K562 (cell line): ENCODE measurements around the gene ABCB6. TPM values are rescaled to one million over a fixed set of nuclear protein-coding genes. Genes with fewer than 3 reads are reported as not detected.

ENCODE experiments used
- DPF2 ChIP-seq: fragments of 450-650 bp; IDR thresholded peaks from 2 replicates; pipeline ENCODE4 v1.6.1; 2016
- EHMT2 ChIP-seq: fragments of 450-650 bp; IDR thresholded peaks from 2 replicates; pipeline ENCODE4 v1.6.1; 2018; ENCODE audit warnings: antibody characterized with exemption
- FOXP1 ChIP-seq: sonication (generic); formaldehyde crosslinking; IDR thresholded peaks from 2 replicates; pipeline ENCODE4 v1.8.0; 2022; ENCODE audit warnings: mild to moderate bottlenecking, missing genetic modification reagents
- GATAD2A ChIP-seq: fragments of 450-650 bp; IDR thresholded peaks from 2 replicates; pipeline ENCODE4 v1.6.1; 2017
- HIVEP1 ChIP-seq: fragments of 250-450 bp; sonication (Bioruptor Pico); IDR thresholded peaks from 2 replicates; pipeline ENCODE4 v1.4.0; 2020; ENCODE audit warnings: mild to moderate bottlenecking
- MED1 ChIP-seq: sonication (generic); formaldehyde crosslinking; IDR thresholded peaks from 2 replicates; pipeline ENCODE4 v1.8.1; 2023; ENCODE audit warnings: missing genetic modification reagents, borderline replicate concordance
- NELFE ChIP-seq: IDR thresholded peaks from 2 replicates; pipeline ENCODE4 v1.6.1; 2011; ENCODE audit warnings: mild to moderate bottlenecking; ENCODE audit not compliant: insufficient read depth, insufficient read length
- NR2C1 ChIP-seq, 2 experiments: fragments of 450-650 bp; IDR thresholded peaks; 2 replicates each; pipeline ENCODE4 v1.6.1; 2017; ENCODE audit warnings: mild to moderate bottlenecking in 2 of 2, antibody characterized with exemption in 1 of 2, inconsistent platforms in 1 of 2, missing compliant biosample characterization in 1 of 2, missing genetic modification characterization in 1 of 2
- SREBF2 ChIP-seq: sonication (generic); formaldehyde crosslinking; IDR thresholded peaks from 2 replicates; pipeline ENCODE4 v1.4.0; 2020; ENCODE audit warnings: mild to moderate bottlenecking, missing genetic modification reagents
- ZNF778 ChIP-seq: fragments of 450-650 bp; formaldehyde crosslinking; IDR thresholded peaks from 2 replicates; pipeline ENCODE4 v1.4.0; 2020; ENCODE audit warnings: mild to moderate bottlenecking, moderate library complexity
- polyA plus RNA-seq, 8 experiments: library from polyadenylated mRNA; depleted of rRNA in 4 of 8; stranded (reverse) in 5 of 8; unstranded in 3 of 8; fragments of >200 nt; fragmentation: Nextera tagmentation in 2 of 8; fragmentation: Illumina TruSeq in 1 of 8; extraction: Ambion mirVana in 2 of 8; extraction: Trizol in 1 of 8; gene quantifications; 2 replicates each; pipeline versions ENCODE4 v1.2.1 to v1.2.3, GENCODE V29; 2011 to 2014; ENCODE audit warnings: inconsistent platforms in 1 of 8, missing spikeins in 1 of 8
- total RNA-seq, 7 experiments: library from RNA; depleted of rRNA in 6 of 7; stranded (reverse); fragments of >200 nt in 6 of 7; fragmentation: Illumina TruSeq in 2 of 7; extraction: Trizol in 2 of 7; gene quantifications; 2 replicates each; pipeline versions ENCODE4 v1.2.1 to v1.2.3, GENCODE V29; 2011 to 2021; ENCODE audit warnings: low replicate concordance in 1 of 7
- TF ChIP-seq, protein P1 (sequence below): fragments of 450-650 bp; IDR thresholded peaks from 2 replicates; pipeline ENCODE4 v1.6.1; 2017; ENCODE audit warnings: mild to moderate bottlenecking, moderate library complexity
- TF ChIP-seq, protein P2 (sequence below): fragments of 450-650 bp; formaldehyde crosslinking; conservative IDR thresholded peaks from 2 replicates; pipeline ENCODE4 v1.4.0; 2022; ENCODE audit warnings: mild to moderate bottlenecking, missing genetic modification characterization
- TF ChIP-seq, protein P3 (sequence below): fragments of 250-450 bp; sonication (Bioruptor Pico); IDR thresholded peaks from 2 replicates; pipeline ENCODE4 v1.5.0; 2020; ENCODE audit warnings: mild to moderate bottlenecking
- TF ChIP-seq, protein P4 (sequence below): fragments of 450-650 bp; IDR thresholded peaks from 2 replicates; pipeline ENCODE4 v1.6.1; 2018; ENCODE audit warnings: mild to moderate bottlenecking, low read depth; ENCODE audit not compliant: partially characterized antibody
- TF ChIP-seq, protein P5 (sequence below): sonication (generic); formaldehyde crosslinking; IDR thresholded peaks from 2 replicates; pipeline ENCODE4 v1.8.1; 2023; ENCODE audit warnings: missing genetic modification reagents, mild to moderate bottlenecking, borderline replicate concordance

ABCB6 gene
- total and polyA plus RNA-seq, 9 of the 15 experiments (the other 6 are each of a cell fraction or from before 2014, with no cell fraction given) = 3.7 to 29.8 (median 16.8) TPM

DNA sequence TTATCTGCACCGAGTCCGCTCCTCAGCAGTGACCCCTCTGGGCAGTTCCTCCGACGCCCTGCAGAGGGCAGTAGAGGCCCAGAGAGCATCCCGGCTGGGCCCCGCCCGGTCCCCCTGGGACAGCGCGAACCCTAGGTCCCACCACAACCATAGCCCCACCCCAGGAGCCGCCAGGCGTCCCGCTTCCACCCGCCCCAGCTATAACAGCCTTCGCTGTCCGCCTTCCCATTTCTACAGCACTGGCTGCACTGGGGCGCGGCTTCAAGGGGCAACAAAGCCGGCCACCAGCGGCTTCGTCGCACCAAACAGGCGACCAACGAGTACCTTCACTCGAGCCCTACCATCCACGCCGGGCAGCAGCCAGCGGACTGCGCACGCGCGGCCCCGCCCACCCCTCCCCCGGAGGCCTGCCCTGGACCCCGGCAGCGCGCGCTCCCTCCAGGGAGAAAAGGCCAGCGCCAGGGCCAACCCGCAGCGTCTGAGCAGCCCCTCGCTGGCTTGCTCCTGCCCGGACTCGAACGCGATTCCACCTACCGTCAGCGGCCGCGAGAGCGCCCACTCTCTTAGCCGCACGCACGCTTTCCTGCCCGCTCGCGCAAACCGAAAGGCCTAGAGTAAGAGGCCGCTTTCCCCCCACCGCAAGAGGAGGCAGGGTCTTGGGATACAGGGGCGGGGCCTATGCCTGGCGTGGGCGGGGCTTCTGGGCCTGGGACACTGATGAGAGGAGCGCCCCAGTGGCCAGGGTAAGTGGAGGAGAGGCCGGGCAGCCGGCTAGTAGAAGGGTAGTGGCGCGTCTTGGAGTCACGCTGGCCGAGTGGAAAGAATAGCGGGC, 58.4 kb downstream of the ABCB6 start, which contains the start of gene NHEJ1 (continued):
- TF ChIP-seq, protein P1, sequence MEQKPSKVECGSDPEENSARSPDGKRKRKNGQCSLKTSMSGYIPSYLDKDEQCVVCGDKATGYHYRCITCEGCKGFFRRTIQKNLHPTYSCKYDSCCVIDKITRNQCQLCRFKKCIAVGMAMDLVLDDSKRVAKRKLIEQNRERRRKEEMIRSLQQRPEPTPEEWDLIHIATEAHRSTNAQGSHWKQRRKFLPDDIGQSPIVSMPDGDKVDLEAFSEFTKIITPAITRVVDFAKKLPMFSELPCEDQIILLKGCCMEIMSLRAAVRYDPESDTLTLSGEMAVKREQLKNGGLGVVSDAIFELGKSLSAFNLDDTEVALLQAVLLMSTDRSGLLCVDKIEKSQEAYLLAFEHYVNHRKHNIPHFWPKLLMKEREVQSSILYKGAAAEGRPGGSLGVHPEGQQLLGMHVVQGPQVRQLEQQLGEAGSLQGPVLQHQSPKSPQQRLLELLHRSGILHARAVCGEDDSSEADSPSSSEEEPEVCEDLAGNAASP = no peak
- TF ChIP-seq, protein P2, sequence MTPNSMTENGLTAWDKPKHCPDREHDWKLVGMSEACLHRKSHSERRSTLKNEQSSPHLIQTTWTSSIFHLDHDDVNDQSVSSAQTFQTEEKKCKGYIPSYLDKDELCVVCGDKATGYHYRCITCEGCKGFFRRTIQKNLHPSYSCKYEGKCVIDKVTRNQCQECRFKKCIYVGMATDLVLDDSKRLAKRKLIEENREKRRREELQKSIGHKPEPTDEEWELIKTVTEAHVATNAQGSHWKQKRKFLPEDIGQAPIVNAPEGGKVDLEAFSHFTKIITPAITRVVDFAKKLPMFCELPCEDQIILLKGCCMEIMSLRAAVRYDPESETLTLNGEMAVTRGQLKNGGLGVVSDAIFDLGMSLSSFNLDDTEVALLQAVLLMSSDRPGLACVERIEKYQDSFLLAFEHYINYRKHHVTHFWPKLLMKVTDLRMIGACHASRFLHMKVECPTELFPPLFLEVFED = no peak
- TF ChIP-seq FOXP1 (CRISPR knock-in tag) = 0 out of 2 replicates have a peak, but pooled peaks have one; percentile 34
- no peak for TF ChIP-seq GATAD2A
- TF ChIP-seq HIVEP1 (CRISPR knock-in tag) = no peak
- no peak for TF ChIP-seq MED1 (CRISPR knock-in tag)
- TF ChIP-seq NELFE = no peak
- no peak for TF ChIP-seq SREBF2 (CRISPR knock-in tag)
- TF ChIP-seq, protein P3, sequence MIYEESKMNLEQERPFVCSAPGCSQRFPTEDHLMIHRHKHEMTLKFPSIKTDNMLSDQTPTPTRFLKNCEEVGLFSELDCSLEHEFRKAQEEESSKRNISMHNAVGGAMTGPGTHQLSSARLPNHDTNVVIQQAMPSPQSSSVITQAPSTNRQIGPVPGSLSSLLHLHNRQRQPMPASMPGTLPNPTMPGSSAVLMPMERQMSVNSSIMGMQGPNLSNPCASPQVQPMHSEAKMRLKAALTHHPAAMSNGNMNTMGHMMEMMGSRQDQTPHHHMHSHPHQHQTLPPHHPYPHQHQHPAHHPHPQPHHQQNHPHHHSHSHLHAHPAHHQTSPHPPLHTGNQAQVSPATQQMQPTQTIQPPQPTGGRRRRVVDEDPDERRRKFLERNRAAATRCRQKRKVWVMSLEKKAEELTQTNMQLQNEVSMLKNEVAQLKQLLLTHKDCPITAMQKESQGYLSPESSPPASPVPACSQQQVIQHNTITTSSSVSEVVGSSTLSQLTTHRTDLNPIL (CRISPR knock-in tag) = no peak
- no peak for TF ChIP-seq EHMT2
- TF ChIP-seq DPF2 = no peak
- TF ChIP-seq, protein P4, sequence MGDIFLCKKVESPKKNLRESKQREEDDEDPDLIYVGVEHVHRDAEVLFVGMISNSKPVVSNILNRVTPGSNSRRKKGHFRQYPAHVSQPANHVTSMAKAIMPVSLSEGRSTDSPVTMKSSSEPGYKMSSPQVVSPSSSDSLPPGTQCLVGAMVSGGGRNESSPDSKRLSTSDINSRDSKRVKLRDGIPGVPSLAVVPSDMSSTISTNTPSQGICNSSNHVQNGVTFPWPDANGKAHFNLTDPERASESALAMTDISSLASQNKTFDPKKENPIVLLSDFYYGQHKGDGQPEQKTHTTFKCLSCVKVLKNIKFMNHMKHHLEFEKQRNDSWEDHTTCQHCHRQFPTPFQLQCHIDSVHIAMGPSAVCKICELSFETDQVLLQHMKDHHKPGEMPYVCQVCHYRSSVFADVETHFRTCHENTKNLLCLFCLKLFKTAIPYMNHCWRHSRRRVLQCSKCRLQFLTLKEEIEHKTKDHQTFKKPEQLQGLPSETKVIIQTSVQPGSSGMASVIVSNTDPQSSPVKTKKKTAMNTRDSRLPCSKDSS = no peak
- TF ChIP-seq ZNF778 (CRISPR knock-in tag) = no peak
- TF ChIP-seq, protein P5, sequence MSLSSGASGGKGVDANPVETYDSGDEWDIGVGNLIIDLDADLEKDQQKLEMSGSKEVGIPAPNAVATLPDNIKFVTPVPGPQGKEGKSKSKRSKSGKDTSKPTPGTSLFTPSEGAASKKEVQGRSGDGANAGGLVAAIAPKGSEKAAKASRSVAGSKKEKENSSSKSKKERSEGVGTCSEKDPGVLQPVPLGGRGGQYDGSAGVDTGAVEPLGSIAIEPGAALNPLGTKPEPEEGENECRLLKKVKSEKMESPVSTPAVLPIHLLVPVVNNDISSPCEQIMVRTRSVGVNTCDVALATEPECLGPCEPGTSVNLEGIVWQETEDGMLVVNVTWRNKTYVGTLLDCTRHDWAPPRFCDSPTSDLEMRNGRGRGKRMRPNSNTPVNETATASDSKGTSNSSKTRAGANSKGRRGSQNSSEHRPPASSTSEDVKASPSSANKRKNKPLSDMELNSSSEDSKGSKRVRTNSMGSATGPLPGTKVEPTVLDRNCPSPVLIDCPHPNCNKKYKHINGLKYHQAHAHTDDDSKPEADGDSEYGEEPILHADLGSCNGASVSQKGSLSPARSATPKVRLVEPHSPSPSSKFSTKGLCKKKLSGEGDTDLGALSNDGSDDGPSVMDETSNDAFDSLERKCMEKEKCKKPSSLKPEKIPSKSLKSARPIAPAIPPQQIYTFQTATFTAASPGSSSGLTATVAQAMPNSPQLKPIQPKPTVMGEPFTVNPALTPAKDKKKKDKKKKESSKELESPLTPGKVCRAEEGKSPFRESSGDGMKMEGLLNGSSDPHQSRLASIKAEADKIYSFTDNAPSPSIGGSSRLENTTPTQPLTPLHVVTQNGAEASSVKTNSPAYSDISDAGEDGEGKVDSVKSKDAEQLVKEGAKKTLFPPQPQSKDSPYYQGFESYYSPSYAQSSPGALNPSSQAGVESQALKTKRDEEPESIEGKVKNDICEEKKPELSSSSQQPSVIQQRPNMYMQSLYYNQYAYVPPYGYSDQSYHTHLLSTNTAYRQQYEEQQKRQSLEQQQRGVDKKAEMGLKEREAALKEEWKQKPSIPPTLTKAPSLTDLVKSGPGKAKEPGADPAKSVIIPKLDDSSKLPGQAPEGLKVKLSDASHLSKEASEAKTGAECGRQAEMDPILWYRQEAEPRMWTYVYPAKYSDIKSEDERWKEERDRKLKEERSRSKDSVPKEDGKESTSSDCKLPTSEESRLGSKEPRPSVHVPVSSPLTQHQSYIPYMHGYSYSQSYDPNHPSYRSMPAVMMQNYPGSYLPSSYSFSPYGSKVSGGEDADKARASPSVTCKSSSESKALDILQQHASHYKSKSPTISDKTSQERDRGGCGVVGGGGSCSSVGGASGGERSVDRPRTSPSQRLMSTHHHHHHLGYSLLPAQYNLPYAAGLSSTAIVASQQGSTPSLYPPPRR (CRISPR knock-in tag) = no peak
- TF ChIP-seq NR2C1 (IDR thresholded peaks at IDR 0.05) = no peak
- TF ChIP-seq NR2C1 (tag; IDR thresholded peaks at IDR 0.05) = no peak
